ENCODE results near the gene SLC25A19.

The SLC25A19 gene

DNA sequence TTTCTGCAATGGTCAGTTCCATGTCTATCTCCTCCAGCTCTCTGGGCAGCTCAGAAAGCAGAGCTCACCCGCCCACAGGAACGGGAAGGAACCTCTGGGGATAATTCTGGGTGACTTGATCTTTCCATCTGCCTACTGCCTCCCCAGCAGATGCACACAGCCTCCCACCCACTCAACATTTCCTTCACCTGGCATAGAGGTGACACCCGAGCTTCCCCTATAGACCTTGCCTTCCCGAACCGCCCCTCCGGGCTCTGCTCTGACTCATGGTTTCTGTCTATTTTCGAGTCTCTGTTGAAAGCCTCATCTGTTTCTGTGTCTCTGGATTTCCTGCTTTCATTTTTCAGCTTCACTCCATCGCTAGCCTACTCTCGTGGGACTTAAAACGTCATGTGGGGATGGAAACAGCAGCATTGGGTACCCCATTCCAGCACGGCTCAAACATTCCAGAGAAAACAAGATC lies 39.2 kb downstream of the SLC25A19 start:
- TF ChIP-seq, protein P1, sequence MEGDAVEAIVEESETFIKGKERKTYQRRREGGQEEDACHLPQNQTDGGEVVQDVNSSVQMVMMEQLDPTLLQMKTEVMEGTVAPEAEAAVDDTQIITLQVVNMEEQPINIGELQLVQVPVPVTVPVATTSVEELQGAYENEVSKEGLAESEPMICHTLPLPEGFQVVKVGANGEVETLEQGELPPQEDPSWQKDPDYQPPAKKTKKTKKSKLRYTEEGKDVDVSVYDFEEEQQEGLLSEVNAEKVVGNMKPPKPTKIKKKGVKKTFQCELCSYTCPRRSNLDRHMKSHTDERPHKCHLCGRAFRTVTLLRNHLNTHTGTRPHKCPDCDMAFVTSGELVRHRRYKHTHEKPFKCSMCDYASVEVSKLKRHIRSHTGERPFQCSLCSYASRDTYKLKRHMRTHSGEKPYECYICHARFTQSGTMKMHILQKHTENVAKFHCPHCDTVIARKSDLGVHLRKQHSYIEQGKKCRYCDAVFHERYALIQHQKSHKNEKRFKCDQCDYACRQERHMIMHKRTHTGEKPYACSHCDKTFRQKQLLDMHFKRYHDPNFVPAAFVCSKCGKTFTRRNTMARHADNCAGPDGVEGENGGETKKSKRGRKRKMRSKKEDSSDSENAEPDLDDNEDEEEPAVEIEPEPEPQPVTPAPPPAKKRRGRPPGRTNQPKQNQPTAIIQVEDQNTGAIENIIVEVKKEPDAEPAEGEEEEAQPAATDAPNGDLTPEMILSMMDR (IDR thresholded peaks at IDR 0.05; ENCODE audit: low read depth, low read length, missing control alignments) = no peak
- peak overlapping the region; percentile 29 for H3K4me3 ChIP-seq (ENCODE audit: low read depth, low read length)
- peak; percentile 78 for DNase-seq (ENCODE audit: low read depth)

DNA sequence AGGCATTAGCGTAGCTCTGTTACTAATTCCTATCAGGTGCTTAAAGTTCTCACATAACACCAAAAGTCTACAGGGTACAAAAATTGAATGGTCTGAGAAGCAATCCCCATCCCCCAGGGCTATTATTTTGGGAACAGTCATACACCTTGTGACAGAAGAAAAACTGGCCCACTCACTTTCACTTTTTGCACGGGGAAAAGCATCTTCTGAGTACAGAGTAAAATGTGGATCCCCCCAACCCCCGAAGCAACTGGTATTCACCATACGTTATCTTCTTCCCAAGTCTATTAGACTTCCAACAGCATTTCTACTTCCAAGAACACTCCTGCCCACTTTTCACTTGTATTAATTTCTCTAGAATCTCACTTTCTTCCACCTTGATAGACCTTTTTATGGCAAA lies 39.7 kb downstream of the SLC25A19 start:
- peak overlapping the region; percentile 9; the same call in 1 of the 2 replicates for H3K4me3 ChIP-seq (ENCODE audit: low read depth, low read length)
- DNase-seq (ENCODE audit: low read depth) = no peak
- TF ChIP-seq, protein P1 (IDR thresholded peaks at IDR 0.05; ENCODE audit: low read depth, low read length, missing control alignments) = no peak

DNA sequence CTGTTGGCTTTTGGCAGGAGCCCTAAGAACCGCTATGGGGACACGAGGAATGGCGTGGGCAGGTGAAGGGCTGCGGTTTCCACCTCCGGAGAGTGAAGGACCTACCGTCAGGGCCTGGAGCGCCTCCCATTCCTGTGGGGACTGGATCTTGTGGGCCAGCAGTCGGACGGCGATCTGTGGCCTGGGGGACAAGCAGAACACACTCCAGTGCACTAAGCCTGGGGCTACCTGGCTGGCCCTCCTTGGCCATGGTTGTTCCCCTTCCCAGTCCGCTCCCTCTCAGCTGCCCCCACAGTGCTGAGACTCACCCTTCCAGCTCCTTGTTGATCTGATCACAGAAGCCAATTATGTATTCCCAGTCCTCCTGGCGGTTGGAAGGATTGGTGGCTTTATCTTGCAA lies 42.8 kb downstream of the SLC25A19 start:
- TF ChIP-seq, protein P1 (IDR thresholded peaks at IDR 0.05; ENCODE audit: low read depth, low read length, missing control alignments) = no peak
- DNase-seq (ENCODE audit: low read depth) = no peak
- no peak overlapping the region for H3K4me3 ChIP-seq (ENCODE audit: low read depth, low read length)

DNA sequence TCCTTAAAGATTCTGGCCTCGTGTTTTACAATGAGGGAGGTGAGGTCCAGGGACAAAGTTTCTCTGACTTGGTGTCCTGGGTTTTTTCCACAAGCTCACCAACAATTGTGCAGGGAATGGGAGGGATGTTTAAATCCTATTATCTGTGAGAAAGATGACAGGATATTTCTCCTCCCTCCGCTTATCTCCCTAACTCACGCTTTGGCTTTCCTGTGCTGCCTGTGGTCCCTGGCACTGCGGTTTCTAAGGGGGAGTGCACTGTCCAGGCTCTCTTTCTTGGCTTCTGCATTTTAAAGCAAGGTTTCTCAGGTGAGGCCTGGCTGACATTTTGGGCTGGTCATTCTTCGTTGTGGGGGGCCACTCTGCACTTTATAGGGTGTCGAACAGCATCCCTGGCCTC lies 44.2 kb downstream of the SLC25A19 start:
- DNase-seq (ENCODE audit: low read depth) = no peak
- H3K4me3 ChIP-seq (ENCODE audit: low read depth, low read length) = no peak overlapping the region; the same call in 1 of the 2 replicates
- TF ChIP-seq, protein P1 (IDR thresholded peaks at IDR 0.05; ENCODE audit: low read depth, low read length, missing control alignments) = no peak

DNA sequence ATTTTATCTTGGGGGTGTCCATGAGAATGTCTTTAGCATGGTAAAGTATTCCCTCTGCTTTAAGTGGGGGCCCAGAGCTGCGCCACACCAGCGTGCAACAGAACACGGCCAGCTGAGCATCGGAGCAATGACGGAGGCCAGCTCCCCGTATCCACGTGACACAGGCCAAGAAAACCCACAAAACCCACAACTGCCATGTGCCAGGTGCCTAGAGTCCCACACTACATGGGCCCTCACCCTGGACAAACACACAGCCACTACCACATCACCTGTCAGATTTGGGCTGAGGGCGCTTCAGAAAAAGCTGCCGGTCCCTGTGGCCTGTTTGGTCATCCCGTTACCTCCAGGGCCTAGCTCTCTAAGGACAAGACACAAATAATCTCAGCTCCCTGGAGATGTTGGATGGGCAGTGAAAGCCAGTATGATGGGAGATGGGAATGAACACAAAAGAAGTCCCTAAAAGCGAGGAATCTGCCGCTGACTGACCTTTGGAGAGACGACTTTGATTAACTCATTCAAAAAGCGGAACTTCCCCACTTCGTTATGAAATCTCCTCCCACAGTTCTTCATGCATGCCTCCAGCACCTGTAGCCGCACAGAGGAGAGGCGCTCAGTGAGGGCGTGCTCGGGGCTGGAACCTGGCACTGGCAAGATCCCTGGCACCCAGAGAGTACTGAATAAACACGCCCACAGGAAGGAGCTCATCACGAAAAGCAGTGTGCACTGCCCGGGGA lies 44.9 kb downstream of the SLC25A19 start:
- peak; percentile 59 for DNase-seq (ENCODE audit: low read depth)
- no peak overlapping the region; the same call in 1 of the 2 replicates for H3K4me3 ChIP-seq (ENCODE audit: low read depth, low read length)
- TF ChIP-seq, protein P1 (IDR thresholded peaks at IDR 0.05; ENCODE audit: low read depth, low read length, missing control alignments) = no peak

DNA sequence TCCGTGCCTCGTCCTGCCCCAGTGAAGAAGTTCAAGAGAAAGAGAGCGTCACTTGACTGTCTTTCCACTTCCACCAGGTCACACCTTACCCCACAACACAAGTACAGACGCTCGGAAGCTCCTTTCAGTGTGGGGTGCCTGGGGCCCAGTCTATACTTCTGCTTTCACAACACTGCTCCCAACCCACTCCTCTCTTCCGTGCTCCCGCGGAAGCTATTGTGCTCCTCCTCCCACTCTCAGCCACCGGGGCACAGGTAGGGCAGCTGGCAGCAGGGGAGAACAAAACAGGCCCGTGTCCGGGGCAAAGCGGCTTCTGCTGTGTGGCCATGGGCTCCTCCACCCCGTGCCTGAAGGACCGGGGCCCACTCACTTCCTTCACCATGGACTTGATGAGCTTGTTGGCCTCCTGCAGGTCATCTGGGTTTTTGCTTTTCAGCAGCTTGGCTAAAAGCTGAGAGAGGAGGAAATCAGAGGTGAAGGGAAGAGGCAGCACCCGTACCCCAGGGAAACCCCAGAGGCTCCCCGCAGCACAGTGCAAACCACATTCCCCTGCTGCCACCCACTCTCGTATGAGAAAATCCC lies 46.7 kb downstream of the SLC25A19 start:
- peak; percentile 70 for DNase-seq (ENCODE audit: low read depth)
- TF ChIP-seq, protein P1 (IDR thresholded peaks at IDR 0.05; ENCODE audit: low read depth, low read length, missing control alignments) = peak; percentile 28
- H3K4me3 ChIP-seq (ENCODE audit: low read depth, low read length) = no peak overlapping the region
